ENCODE measurements around the gene PRRC2B. TPM values are rescaled to one million over a fixed set of nuclear protein-coding genes. Genes with fewer than 3 reads are reported as not detected.

The PRRC2B gene
- total RNA-seq, 2 donors from 2014 or later = 94.7 to 197 TPM

DNA sequence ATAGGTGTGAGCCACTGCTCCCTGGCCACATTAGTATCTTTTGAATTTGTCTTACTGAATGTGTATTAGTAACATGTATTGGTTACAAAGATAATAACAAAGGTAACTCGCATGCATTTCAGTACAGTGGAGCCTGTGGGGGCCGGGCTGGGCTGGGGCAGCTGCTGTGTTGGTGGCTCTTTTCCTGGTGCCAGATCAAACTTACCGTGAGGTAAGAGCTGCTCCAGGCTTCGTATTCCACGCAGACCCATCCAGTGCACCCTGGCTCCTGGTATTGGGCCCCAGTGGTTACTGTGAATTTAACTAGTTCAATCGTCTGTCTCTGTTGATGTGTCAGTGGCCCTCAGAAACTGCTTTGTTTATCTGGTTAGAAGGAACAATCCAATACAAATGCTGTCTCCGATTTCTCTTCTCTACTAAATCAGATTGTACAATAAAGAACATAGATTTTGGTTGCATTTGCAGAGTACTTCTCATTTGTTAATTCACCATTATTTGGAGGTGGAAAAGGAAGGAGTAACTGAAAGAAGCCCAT lies 15.6 kb downstream of the PRRC2B start:
- intact Hi-C loops (cut with DNase I) = no loop called here
- no peak overlapping the region for H3K4me3 ChIP-seq
- no peaks in the 10 kb centered on the region for H3K27me3 ChIP-seq (replicated peaks; ENCODE audit: insufficient read depth)
- DNase-seq (ENCODE audit: low spot score) = no peak
- peak overlapping the region in 1 of 2 donors; percentile 43 for H3K27ac ChIP-seq
- peaks cover 32% of the 10 kb centered on the region for H3K4me1 ChIP-seq (replicated peaks)
- TF ChIP-seq POLR2AphosphoS5 (IDR thresholded peaks at IDR 0.05) (no peak), POLR2A (IDR thresholded peaks at IDR 0.05) (no peak), CTCF (IDR thresholded peaks at IDR 0.05) (no peak)
- no peaks in the 10 kb centered on the region for H3K36me3 ChIP-seq
- 36% methylated on average over 7 of the region's 7 CpGs for WGBS
- no peaks in the 10 kb centered on the region for H3K9me3 ChIP-seq

DNA sequence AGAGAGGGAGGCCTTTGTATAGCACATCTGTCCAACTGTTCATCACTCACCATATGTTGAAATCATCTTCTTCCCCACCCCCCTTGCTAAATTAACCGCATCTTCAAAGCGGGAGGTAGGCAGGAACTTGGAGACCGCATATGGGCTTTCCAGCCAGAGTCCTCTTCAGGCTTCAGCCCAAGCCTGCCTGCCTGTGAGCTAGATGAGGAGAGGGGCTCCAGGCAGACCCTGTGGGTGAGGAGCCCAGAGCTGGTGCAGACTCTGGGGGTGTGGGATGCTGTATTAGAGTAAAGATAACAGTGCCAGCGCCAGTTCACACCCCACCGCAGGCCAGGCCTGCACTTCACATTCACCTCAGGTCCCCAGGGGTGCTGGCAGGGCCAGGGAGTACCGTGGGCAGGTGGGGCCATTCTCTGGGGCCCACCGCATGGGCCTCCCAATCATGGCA lies 16.2 kb downstream of the PRRC2B start:
- no peaks in the 10 kb centered on the region for H3K36me3 ChIP-seq
- 40% methylated on average over 6 of the region's 7 CpGs for WGBS
- H3K4me1 ChIP-seq (replicated peaks) = peaks cover 32% of the 10 kb centered on the region
- H3K27me3 ChIP-seq (replicated peaks; ENCODE audit: insufficient read depth) = no peaks in the 10 kb centered on the region
- H3K4me3 ChIP-seq = no peak overlapping the region
- no peak for TF ChIP-seq CTCF (IDR thresholded peaks at IDR 0.05)
- no peak for TF ChIP-seq POLR2A (IDR thresholded peaks at IDR 0.05)
- TF ChIP-seq POLR2AphosphoS5 (IDR thresholded peaks at IDR 0.05) = no peak
- DNase-seq (ENCODE audit: low spot score) = no peak
- H3K27ac ChIP-seq = peak overlapping the region; percentile 14 to 40
- H3K9me3 ChIP-seq = no peaks in the 10 kb centered on the region
- intact Hi-C loops (cut with DNase I) = no loop called here

- intact Hi-C loops (cut with DNase I) = no loop called here
Measured at GRCh38 chr9:131411719-131412681, 18.1 kb downstream of the PRRC2B start.

GRCh38 chr9:131416509-131416908 lies 22.6 kb downstream of the PRRC2B start:
- 87% methylated on average over 4 of the region's 4 CpGs for WGBS
- Histone ChIP-seq H3K4me3 (no peak overlapping the region), H3K36me3 (no peaks in the 10 kb centered on the region), H3K27me3 (replicated peaks; ENCODE audit: insufficient read depth) (no peaks in the 10 kb centered on the region), H3K4me1 (replicated peaks) (peaks cover 28% of the 10 kb centered on the region), H3K9me3 (no peaks in the 10 kb centered on the region), H3K27ac (no peak overlapping the region)
- intact Hi-C loops (cut with DNase I) = no loop called here
- TF ChIP-seq CTCF (IDR thresholded peaks at IDR 0.05) (no peak), POLR2A (IDR thresholded peaks at IDR 0.05) (no peak), POLR2AphosphoS5 (IDR thresholded peaks at IDR 0.05) (no peak)
- no peak for DNase-seq (ENCODE audit: low spot score)

More at GRCh38 chr9:131411719-131412681, 18.1 kb downstream of the PRRC2B start:
- no peak for DNase-seq (ENCODE audit: low spot score)
- H3K27me3 ChIP-seq (replicated peaks; ENCODE audit: insufficient read depth) = no peaks in the 10 kb centered on the region
- no peaks in the 10 kb centered on the region for H3K36me3 ChIP-seq
- peaks cover 23% of the 10 kb centered on the region for H3K4me1 ChIP-seq (replicated peaks)
- WGBS = 49% methylated on average over 15 of the region's 15 CpGs
- no peaks in the 10 kb centered on the region for H3K9me3 ChIP-seq
- no peak for TF ChIP-seq CTCF (IDR thresholded peaks at IDR 0.05)
- no peak for TF ChIP-seq POLR2AphosphoS5 (IDR thresholded peaks at IDR 0.05)
- TF ChIP-seq POLR2A (IDR thresholded peaks at IDR 0.05) = no peak
- no peak overlapping the region for H3K4me3 ChIP-seq
- no peak overlapping the region for H3K27ac ChIP-seq

All from prostate gland (tissue), 2 donors.